Measurements from ENCODE around the gene MED9. TPM values are rescaled to one million over a fixed set of nuclear protein-coding genes. Genes with fewer than 3 reads are reported as not detected.

The MED9 gene
- total RNA-seq, 2 donors from 2014 or later = 18.4 to 20.5 TPM

DNA sequence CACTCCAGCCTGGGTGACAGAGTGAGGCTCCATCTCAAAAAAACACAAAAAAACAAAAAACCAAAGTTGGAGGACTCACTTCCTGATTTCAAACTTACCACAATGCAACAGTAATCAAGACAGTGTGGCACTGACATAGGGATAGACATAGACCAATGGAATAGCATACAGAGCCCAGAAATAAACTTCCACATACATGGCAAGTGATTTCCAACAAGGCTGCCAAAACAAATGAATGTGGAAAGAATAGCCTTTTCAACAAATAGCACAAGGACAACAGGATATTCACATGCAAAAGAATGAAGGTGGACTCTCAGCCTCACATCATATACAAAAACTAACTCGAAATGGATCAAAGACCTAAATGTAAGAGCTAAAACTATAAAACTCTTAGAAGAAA, 56.2 kb downstream of the MED9 start:
- H3K4me1 ChIP-seq (ENCODE audit: control insufficient read depth, insufficient read depth, low read length) = no peaks in the 10 kb centered on the region
- Mint-ChIP-seq H3K27me3 (ENCODE audit: insufficient read depth) (no peaks in the 10 kb centered on the region), H3K36me3 (ENCODE audit: low read depth) (no peaks in the 10 kb centered on the region), H3K9me3 (no peaks in the 10 kb centered on the region), H3K4me3 (no peak overlapping the region), H3K27ac (no peak overlapping the region), H3K4me1 (no peaks in the 10 kb centered on the region)
- H3K27ac ChIP-seq (ENCODE audit: low read depth, low read length) = no peak overlapping the region
- no peaks in the 10 kb centered on the region for H3K27me3 ChIP-seq (ENCODE audit: control insufficient read depth, insufficient read depth, low read length, poor library complexity, severe bottlenecking)
- no peak overlapping the region for H3K4me3 ChIP-seq (ENCODE audit: low read length)
- WGBS, 2 experiments (ENCODE audit: insufficient coverage in 1 of 2, insufficient read length in 1 of 2) = 90% methylated on average over 1 of the region's 1 CpG; no CpG with 5 or more reads in 1 of the 2 experiments
- TF ChIP-seq, protein P1, sequence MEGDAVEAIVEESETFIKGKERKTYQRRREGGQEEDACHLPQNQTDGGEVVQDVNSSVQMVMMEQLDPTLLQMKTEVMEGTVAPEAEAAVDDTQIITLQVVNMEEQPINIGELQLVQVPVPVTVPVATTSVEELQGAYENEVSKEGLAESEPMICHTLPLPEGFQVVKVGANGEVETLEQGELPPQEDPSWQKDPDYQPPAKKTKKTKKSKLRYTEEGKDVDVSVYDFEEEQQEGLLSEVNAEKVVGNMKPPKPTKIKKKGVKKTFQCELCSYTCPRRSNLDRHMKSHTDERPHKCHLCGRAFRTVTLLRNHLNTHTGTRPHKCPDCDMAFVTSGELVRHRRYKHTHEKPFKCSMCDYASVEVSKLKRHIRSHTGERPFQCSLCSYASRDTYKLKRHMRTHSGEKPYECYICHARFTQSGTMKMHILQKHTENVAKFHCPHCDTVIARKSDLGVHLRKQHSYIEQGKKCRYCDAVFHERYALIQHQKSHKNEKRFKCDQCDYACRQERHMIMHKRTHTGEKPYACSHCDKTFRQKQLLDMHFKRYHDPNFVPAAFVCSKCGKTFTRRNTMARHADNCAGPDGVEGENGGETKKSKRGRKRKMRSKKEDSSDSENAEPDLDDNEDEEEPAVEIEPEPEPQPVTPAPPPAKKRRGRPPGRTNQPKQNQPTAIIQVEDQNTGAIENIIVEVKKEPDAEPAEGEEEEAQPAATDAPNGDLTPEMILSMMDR (conservative IDR thresholded peaks at IDR 0.05) = no peak
- no peaks in the 10 kb centered on the region for H3K9me3 ChIP-seq (ENCODE audit: control insufficient read depth, low read length)
- no peak for DNase-seq
- no peak overlapping the region for H3K9ac ChIP-seq (ENCODE audit: extremely low read depth, low read length, poor library complexity, severe bottlenecking)
- no peaks in the 10 kb centered on the region for H3K36me3 ChIP-seq (ENCODE audit: control insufficient read depth, insufficient read depth, low read length)

DNA sequence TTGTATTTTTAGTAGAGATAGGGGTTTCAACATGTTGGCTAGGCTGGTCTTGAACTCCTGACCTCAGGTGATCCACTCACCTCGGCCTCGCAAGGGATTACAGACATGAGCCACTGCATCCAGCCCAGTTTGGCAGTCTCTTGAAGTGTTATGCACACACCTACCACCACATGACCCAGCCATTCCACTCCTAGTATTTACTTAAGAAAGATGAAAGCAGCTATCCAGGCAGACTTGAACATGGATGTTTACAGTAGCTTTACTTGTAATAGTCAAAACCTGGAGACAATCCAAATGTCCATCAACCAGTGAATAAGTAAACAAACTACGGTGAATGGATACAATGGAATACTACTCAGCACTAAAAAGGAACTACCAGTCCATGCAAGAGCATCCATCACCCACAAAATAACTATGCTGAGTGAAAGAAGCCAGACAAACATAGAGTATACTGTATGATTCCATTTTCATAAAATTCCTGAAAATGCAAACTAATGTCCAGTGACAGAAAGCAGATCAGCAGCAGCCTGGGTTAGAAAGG, 57.2 kb downstream of the MED9 start:
- Mint-ChIP-seq H3K27me3 (ENCODE audit: insufficient read depth) (no peaks in the 10 kb centered on the region), H3K4me1 (peaks cover 3% of the 10 kb centered on the region), H3K27ac (no peak overlapping the region), H3K4me3 (no peak overlapping the region), H3K9me3 (no peaks in the 10 kb centered on the region), H3K36me3 (ENCODE audit: low read depth) (no peaks in the 10 kb centered on the region)
- no peak overlapping the region for H3K4me3 ChIP-seq (ENCODE audit: low read length)
- no peak for DNase-seq
- H3K27ac ChIP-seq (ENCODE audit: low read depth, low read length) = no peak overlapping the region
- H3K9ac ChIP-seq (ENCODE audit: extremely low read depth, low read length, poor library complexity, severe bottlenecking) = no peak overlapping the region
- no peaks in the 10 kb centered on the region for H3K27me3 ChIP-seq (ENCODE audit: control insufficient read depth, insufficient read depth, low read length, poor library complexity, severe bottlenecking)
- 97 to 100% methylated on average over 3 of the region's 3 CpGs for WGBS, 2 experiments (ENCODE audit: insufficient coverage in 1 of 2, insufficient read length in 1 of 2)
- H3K9me3 ChIP-seq (ENCODE audit: control insufficient read depth, low read length) = no peaks in the 10 kb centered on the region
- TF ChIP-seq, protein P1 (conservative IDR thresholded peaks at IDR 0.05) = no peak
- no peaks in the 10 kb centered on the region for H3K36me3 ChIP-seq (ENCODE audit: control insufficient read depth, insufficient read depth, low read length)
- H3K4me1 ChIP-seq (ENCODE audit: control insufficient read depth, insufficient read depth, low read length) = peaks cover 3% of the 10 kb centered on the region

DNA sequence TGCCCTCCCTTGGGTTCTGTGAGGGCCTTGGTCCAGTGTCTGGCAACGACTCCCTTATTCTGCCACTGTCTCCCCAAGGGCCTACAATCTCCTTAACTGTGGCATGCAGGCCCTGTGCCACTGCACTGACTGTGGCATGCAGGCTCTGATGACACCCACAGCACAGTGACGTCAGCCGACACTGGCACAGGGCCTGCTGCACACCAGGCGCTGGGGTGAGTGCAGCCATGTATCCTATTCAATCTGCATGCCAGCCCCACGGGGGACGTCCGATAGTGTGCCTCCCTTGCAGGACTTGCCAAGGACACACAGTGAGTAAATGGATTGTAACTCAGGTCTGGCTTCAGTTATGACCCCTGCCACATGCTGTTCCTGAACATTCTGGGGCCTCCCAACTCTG, 59.2 kb downstream of the MED9 start:
- H3K9me3 ChIP-seq (ENCODE audit: control insufficient read depth, low read length) = no peaks in the 10 kb centered on the region
- TF ChIP-seq, protein P1 (conservative IDR thresholded peaks at IDR 0.05) = no peak
- no peaks in the 10 kb centered on the region for H3K36me3 ChIP-seq (ENCODE audit: control insufficient read depth, insufficient read depth, low read length)
- no peak overlapping the region for H3K4me3 Mint-ChIP-seq
- H3K27ac Mint-ChIP-seq = no peak overlapping the region
- peaks cover 3% of the 10 kb centered on the region for H3K4me1 ChIP-seq (ENCODE audit: control insufficient read depth, insufficient read depth, low read length)
- DNase-seq = no peak
- H3K27me3 Mint-ChIP-seq (ENCODE audit: insufficient read depth) = no peaks in the 10 kb centered on the region
- H3K9me3 Mint-ChIP-seq = no peaks in the 10 kb centered on the region
- no peaks in the 10 kb centered on the region for H3K27me3 ChIP-seq (ENCODE audit: control insufficient read depth, insufficient read depth, low read length, poor library complexity, severe bottlenecking)
- H3K4me3 ChIP-seq (ENCODE audit: low read length) = no peak overlapping the region
- no peak overlapping the region for H3K9ac ChIP-seq (ENCODE audit: extremely low read depth, low read length, poor library complexity, severe bottlenecking)
- no peaks in the 10 kb centered on the region for H3K36me3 Mint-ChIP-seq (ENCODE audit: low read depth)
- H3K4me1 Mint-ChIP-seq = peaks cover 3% of the 10 kb centered on the region
- WGBS, 2 experiments (ENCODE audit: insufficient coverage in 1 of 2, insufficient read length in 1 of 2) = 92 to 100% methylated on average over 1 to 7 of the region's 7 CpGs
- H3K27ac ChIP-seq (ENCODE audit: low read depth, low read length) = no peak overlapping the region
